Retinal pigment epithelial cell (primary cell): ENCODE measurements around the gene CCDC93.

Source experiments
- DNase-seq: peaks from one replicate; pipeline ENCODE4 v3.0.0-alpha.2; 2010; ENCODE audit warnings: low read depth
- H3K4me3 ChIP-seq: 2 replicates; pipeline ENCODE4 v1.5.1; 2011; ENCODE audit warnings: mild to moderate bottlenecking, low read length, control low read depth, moderate library complexity
- CTCF ChIP-seq: conservative IDR thresholded peaks from 2 replicates; pipeline ENCODE4 v1.5.1; 2011; ENCODE audit warnings: low read depth, low read length, control low read depth, inconsistent platforms

CCDC93 gene

DNA sequence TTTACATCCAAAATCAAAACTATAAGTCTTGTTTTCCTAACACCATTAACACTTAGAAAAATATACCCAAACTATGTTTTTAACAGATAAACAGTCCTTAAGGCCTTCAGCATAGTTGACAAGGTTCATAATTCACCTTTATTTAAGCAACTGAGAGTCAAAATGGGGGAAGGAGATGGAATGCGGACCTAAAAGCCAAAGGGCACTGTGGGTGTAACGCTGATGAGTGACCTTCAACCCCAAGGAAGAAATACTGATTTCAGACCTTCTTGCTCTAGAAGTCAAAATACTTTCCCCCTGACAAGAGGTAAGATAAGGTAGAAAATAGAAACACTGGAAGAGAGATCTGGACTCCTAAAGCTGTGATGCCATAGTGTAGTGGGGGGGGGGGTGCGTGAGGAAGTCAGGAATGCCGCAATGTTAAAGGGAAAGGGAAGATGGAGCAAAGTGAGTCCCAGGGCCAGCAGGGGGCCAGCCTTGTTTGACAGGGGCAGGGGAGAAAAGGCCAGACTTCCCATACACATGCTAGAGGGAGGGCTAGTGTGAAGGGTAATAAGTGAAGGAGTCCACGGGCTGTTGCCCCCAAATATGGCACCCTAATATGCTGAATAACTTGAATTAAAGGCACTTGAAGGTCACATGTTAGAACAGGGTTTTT, 31.4 kb downstream of the CCDC93 start:
- DNase-seq = no peak
- H3K4me3 ChIP-seq = no peak overlapping the region
- no peak for TF ChIP-seq CTCF

GRCh38 chr2:117981810-117982209, 32.1 kb downstream of the CCDC93 start:
- no peak for DNase-seq
- H3K4me3 ChIP-seq = no peak overlapping the region
- no peak for TF ChIP-seq CTCF

DNA sequence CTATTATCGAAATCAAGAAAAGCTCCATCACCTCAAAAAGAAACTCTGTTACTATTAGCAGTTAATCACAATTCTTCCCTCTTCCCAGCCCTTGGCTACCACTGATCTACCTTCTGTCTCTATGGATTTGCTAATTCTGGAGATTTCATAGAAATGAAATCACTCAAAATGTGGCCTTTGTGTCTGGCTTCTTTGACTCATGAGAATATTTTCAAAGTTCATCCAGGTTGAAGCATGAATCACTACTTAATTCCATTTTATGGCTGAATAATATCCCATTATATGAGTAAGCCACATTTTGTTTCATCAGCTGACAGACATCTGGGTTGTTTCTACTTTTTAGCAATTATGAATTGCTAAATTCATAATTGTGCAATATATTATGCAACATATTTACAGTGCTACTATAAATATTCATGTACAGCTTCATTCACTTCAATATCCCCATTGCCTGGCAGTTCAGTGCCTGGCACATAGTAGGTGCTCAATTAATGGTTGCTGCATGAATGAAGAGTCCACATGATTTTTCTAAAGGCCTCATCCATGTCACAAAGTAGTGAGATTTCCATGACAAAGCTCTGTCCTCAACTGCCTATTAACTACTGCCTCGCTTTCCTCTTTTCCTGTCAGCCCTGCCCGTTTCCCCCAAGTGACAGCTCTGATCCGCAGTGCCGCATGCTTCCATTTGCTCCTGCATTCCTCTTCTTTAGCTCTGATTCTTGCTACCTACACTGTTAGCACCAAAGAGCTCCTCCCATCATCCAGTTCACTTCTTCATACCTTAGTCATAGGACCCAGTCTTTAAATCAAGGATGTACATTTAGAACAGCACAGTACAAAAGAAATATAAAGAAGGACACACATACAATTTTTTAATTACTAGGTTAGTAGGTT, 32.8 kb downstream of the CCDC93 start:
- no peak for TF ChIP-seq CTCF
- peak; percentile 91 for DNase-seq
- no peak overlapping the region for H3K4me3 ChIP-seq

DNA sequence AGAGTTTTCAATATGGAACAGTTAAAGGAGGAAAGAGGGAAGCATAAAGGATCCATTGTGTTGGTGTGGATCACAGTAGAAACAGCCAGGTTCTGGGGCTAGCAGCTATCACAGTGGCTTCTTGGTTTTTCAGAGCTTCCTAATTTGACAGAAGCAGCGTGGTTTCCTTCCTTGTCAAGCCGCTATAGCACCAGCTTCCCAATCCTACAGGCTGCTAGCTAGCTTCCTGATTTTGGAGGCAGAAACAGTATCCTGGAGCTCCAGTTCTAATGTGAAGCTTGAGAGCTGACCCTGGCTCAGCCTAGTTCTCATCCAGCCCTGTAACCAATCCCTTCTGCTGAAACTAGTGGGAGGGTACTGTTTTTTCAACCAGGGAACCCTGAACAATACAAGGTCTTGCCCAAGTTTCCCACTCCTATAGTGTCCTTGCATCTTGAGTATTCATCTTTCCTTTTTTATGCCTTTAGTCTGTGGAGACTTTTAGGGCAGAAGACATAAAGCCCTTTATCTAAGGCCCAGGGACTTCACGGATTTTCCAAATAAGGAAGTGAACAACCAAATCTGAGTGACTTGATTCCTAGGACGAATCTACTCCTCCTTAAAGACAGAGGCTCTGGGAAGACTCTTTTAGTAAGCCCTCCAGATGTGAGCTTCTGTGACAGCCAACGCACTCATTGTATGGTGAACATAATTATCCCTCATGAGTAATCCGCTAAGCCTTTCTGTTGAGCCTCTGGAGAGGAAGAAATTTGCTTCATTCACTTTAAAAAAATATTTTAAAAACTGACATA, 33.8 kb downstream of the CCDC93 start:
- TF ChIP-seq CTCF = no peak
- H3K4me3 ChIP-seq = no peak overlapping the region
- peak; percentile 57 for DNase-seq

DNA sequence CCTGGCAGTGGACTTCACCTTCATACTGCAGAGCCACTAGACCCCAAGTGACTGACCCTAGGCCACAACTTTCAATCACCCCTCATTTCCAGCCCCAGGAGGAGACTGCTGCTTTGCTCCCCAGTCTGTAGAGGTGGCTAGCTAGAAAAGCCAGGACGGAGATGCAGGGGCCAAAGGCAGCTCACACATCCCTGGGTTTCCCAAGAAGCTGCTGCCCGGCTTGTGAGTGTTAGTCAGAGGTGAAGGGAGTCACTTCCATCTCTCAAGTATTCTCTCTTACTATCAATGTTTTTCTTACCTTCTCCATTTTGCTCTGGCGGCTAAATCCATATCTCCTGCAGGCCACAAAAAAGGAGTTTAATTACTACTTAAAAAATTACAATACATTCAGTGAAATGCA, 36.2 kb downstream of the CCDC93 start:
- no peak for TF ChIP-seq CTCF
- peak; percentile 28 for DNase-seq
- no peak overlapping the region for H3K4me3 ChIP-seq

DNA sequence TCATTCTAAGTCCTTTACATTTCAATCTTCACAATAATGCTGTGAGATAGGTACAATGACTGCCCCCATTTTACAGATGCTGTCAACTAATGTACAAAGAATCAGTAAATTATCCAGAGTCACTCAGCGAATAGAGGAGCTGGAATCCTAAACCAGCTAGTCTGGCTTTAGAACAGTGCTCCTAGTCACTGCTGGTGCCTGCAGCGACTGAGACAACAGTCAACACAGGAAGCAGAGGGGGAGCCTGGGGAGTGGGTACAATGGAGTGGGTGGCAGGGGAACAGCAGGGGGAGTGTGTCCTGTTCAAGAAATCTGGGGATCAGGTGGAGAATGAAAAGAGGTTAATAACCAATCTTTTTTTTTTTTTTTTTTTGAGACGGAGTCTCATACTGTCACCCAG, 37.3 kb downstream of the CCDC93 start:
- no peak overlapping the region for H3K4me3 ChIP-seq
- no peak for TF ChIP-seq CTCF
- no peak for DNase-seq
